IMR-90 (cell line): Measurements from ENCODE around the gene LRRC4C. TPM values are rescaled to one million over a fixed set of nuclear protein-coding genes. Genes with fewer than 3 reads are reported as not detected.

Experiments
- ATAC-seq: fragments of 200-7000 bp; cut with Tn5 transposase; 2 replicates; pipeline ENCODE4 v1.9.1; 2020; ENCODE audit warnings: low read depth, mild to moderate bottlenecking, moderate library complexity
- BruUV-seq: library from RNA; stranded (reverse); fragments of 400-500 nt; replicated peaks from 2 replicates; lab custom pipeline; 2021; lab: Mats Ljungman, UMichigan
- CTCF ChIA-PET: fragments of 300-600 bp; formaldehyde crosslinking; extraction: SDS; loops from one replicate; lab custom pipeline; 2021; ENCODE audit warnings: antibody characterized with exemption; lab: Yijun Ruan, JAX
- POLR2A ChIA-PET: fragments of 300-600 bp; sonication (Branson Sonifier 250); formaldehyde crosslinking; loops from one replicate; lab custom pipeline; 2022; ENCODE audit warnings: antibody characterized with exemption; ENCODE audit not compliant: unreplicated experiment; lab: Charles Lee
- DNase-seq: peaks from one replicate; pipeline ENCODE4 v3.0.0; 2013
- H2AFZ ChIP-seq: replicated peaks from 2 replicates; pipeline ENCODE3; 2013; ENCODE audit warnings: low read length, mild to moderate bottlenecking; ENCODE audit not compliant: poor library complexity
- H2AK5ac ChIP-seq: 2 replicates; pipeline ENCODE4 v1.6.1; 2013; ENCODE audit warnings: low read depth, low read length, inconsistent platforms
- H2AK9ac ChIP-seq: replicated peaks from 2 replicates; pipeline ENCODE3; 2013; ENCODE audit warnings: mild to moderate bottlenecking, low read depth, low read length, moderate library complexity; ENCODE audit not compliant: poor library complexity
- H2BK120ac ChIP-seq: 2 replicates; pipeline ENCODE4 v1.6.1; 2013; ENCODE audit warnings: low read depth, low read length, inconsistent platforms
- H2BK15ac ChIP-seq: 3 replicates; pipeline ENCODE4 v1.6.1; 2013; ENCODE audit warnings: low read depth, low read length, inconsistent platforms
- H2BK20ac ChIP-seq: 2 replicates; pipeline ENCODE4 v1.6.1; 2013; ENCODE audit warnings: low read depth, mild to moderate bottlenecking, inconsistent platforms, low read length, moderate library complexity
- H2BK5ac ChIP-seq: 2 replicates; pipeline ENCODE4 v1.6.1; 2013; ENCODE audit warnings: mild to moderate bottlenecking, low read depth, low read length, inconsistent platforms; ENCODE audit not compliant: poor library complexity, severe bottlenecking
- H3K14ac ChIP-seq: replicated peaks from 2 replicates; pipeline ENCODE4 v1.6.1; 2013; ENCODE audit warnings: low read depth, low read length, inconsistent platforms
- H3K18ac ChIP-seq: 2 replicates; pipeline ENCODE4 v1.6.1; 2013; ENCODE audit warnings: low read depth, low read length, control low read depth
- H3K23ac ChIP-seq: 2 replicates; pipeline ENCODE4 v1.6.1; 2013; ENCODE audit warnings: low read depth, low read length, inconsistent platforms
- H3K27ac ChIP-seq: 2 replicates; pipeline ENCODE4 v1.5.1; 2013; ENCODE audit warnings: mild to moderate bottlenecking, control low read depth, low read length; ENCODE audit not compliant: insufficient read depth
- H3K27me3 ChIP-seq: 2 replicates; pipeline ENCODE4 v1.6.1; 2013; ENCODE audit warnings: low read length; ENCODE audit not compliant: control insufficient read depth, insufficient read depth
- H3K36me3 ChIP-seq: 2 replicates; pipeline ENCODE4 v1.6.1; 2013; ENCODE audit warnings: low read length, mixed read lengths; ENCODE audit not compliant: control insufficient read depth, insufficient read depth
- H3K4ac ChIP-seq: 2 replicates; pipeline ENCODE4 v1.6.1; 2013; ENCODE audit warnings: low read depth, low read length, inconsistent platforms
- H3K4me1 ChIP-seq: 2 replicates; pipeline ENCODE4 v1.6.1; 2013; ENCODE audit warnings: low read length, mixed read lengths; ENCODE audit not compliant: control insufficient read depth, insufficient read depth
- H3K4me2 ChIP-seq: 2 replicates; pipeline ENCODE4 v1.6.1; 2013; ENCODE audit warnings: low read depth, mild to moderate bottlenecking, control low read depth, low read length, moderate library complexity
- H3K4me3 ChIP-seq: 2 replicates; pipeline ENCODE4 v1.5.1; 2013; ENCODE audit warnings: low read depth, mild to moderate bottlenecking, control low read depth, low read length, moderate library complexity; ENCODE audit not compliant: insufficient read depth
- H3K56ac ChIP-seq: 2 replicates; pipeline ENCODE4 v1.6.1; 2013; ENCODE audit warnings: low read length, inconsistent platforms; ENCODE audit not compliant: insufficient read depth; ENCODE audit errors: extremely low read depth
- H3K79me1 ChIP-seq, 2 experiments: 2 replicates each; pipeline ENCODE4 v1.6.1; 2013; ENCODE audit warnings: low read length in 2 of 2, inconsistent platforms in 1 of 2, low read depth in 1 of 2
- H3K9ac ChIP-seq: 2 replicates; pipeline ENCODE4 v1.6.1; 2013; ENCODE audit warnings: low read depth, low read length, control low read depth
- H3K9me1 ChIP-seq: 2 replicates; pipeline ENCODE4 v1.6.1; 2013; ENCODE audit warnings: low read length, inconsistent platforms; ENCODE audit not compliant: insufficient read depth
- H3K9me3 ChIP-seq: 2 replicates; pipeline ENCODE4 v1.6.1; 2013; ENCODE audit warnings: low read length; ENCODE audit not compliant: control insufficient read depth, insufficient read depth
- H4K20me1 ChIP-seq: 2 replicates; pipeline ENCODE4 v1.6.1; 2013; ENCODE audit warnings: low read length, inconsistent platforms; ENCODE audit not compliant: insufficient read depth
- H4K5ac ChIP-seq: 2 replicates; pipeline ENCODE4 v1.6.1; 2013; ENCODE audit warnings: mild to moderate bottlenecking, low read depth, low read length, control low read depth
- H4K8ac ChIP-seq, 2 experiments: 2 replicates each; pipeline ENCODE4 v1.6.1; 2013; ENCODE audit warnings: low read depth in 2 of 2, low read length in 2 of 2, control low read depth in 1 of 2, inconsistent platforms in 1 of 2
- H4K91ac ChIP-seq: 2 replicates; pipeline ENCODE4 v1.6.1; 2013; ENCODE audit warnings: low read depth, low read length, inconsistent platforms; ENCODE audit not compliant: insufficient read depth
- BHLHE40 ChIP-seq: fragments of 150-350 bp; IDR thresholded peaks from 2 replicates; pipeline ENCODE4 v1.6.1; 2016; ENCODE audit warnings: mild to moderate bottlenecking, low read depth, low read length
- CEBPB ChIP-seq: IDR thresholded peaks from 2 replicates; pipeline ENCODE4 v1.6.1; 2012; ENCODE audit warnings: low read depth, low read length, improper control_type of control experiment
- CHD1 ChIP-seq: IDR thresholded peaks from 2 replicates; pipeline ENCODE4 v1.6.1; 2012; ENCODE audit warnings: low read depth, low read length, improper control_type of control experiment
- CTCF ChIP-seq: conservative IDR thresholded peaks from 2 replicates; pipeline ENCODE4 v1.5.1; 2012; ENCODE audit warnings: mild to moderate bottlenecking, low read depth, low read length, improper control_type of control experiment
- ELK1 ChIP-seq: fragments of 150-350 bp; IDR thresholded peaks from 2 replicates; pipeline ENCODE4 v1.6.1; 2016; ENCODE audit warnings: low read depth, mild to moderate bottlenecking, low read length, moderate library complexity, borderline replicate concordance
- FOS ChIP-seq: fragments of 150-350 bp; IDR thresholded peaks from 2 replicates; pipeline ENCODE4 v1.6.1; 2016; ENCODE audit warnings: low read depth, low read length
- MAFK ChIP-seq: IDR thresholded peaks from 2 replicates; pipeline ENCODE4 v1.6.1; 2012; ENCODE audit warnings: low read depth, low read length, improper control_type of control experiment
- MAZ ChIP-seq: IDR thresholded peaks from 2 replicates; pipeline ENCODE4 v1.6.1; 2012; ENCODE audit warnings: low read depth, mild to moderate bottlenecking, low read length, improper control_type of control experiment, moderate library complexity, borderline replicate concordance
- MXI1 ChIP-seq: IDR thresholded peaks from 2 replicates; pipeline ENCODE4 v1.6.1; 2012; ENCODE audit warnings: low read depth, mild to moderate bottlenecking, low read length, moderate library complexity, borderline replicate concordance
- NFE2L2 ChIP-seq: fragments of 150-350 bp; IDR thresholded peaks from 2 replicates; pipeline ENCODE4 v1.6.1; 2016; ENCODE audit warnings: low read depth, mild to moderate bottlenecking, low read length
- POLR2A ChIP-seq: IDR thresholded peaks from 2 replicates; pipeline ENCODE4 v1.6.1; 2012; ENCODE audit warnings: mild to moderate bottlenecking, low read depth, low read length
- RAD21 ChIP-seq: IDR thresholded peaks from 2 replicates; pipeline ENCODE4 v1.6.1; 2012; ENCODE audit warnings: low read length, improper control_type of control experiment
- RCOR1 ChIP-seq: IDR thresholded peaks from 2 replicates; pipeline ENCODE4 v1.6.1; 2012; ENCODE audit warnings: mild to moderate bottlenecking, low read length, improper control_type of control experiment; ENCODE audit not compliant: insufficient replicate concordance
- RFX5 ChIP-seq: IDR thresholded peaks from 2 replicates; pipeline ENCODE4 v1.8.0; 2012; ENCODE audit warnings: low read depth, mild to moderate bottlenecking, low read length, moderate library complexity
- SMC3 ChIP-seq: fragments of 150-350 bp; IDR thresholded peaks from 2 replicates; pipeline ENCODE4 v1.6.1; 2016; ENCODE audit warnings: low read depth, mild to moderate bottlenecking, antibody characterized with exemption, low read length, moderate library complexity
- USF2 ChIP-seq: fragments of 150-350 bp; IDR thresholded peaks from 2 replicates; pipeline ENCODE4 v1.6.1; 2017; ENCODE audit warnings: mild to moderate bottlenecking, antibody characterized with exemption, low read length, low read depth
- WGBS, 2 experiments: methylation state at CpG; one replicate each; pipeline versions ENCODE4 v1.1.5 to v1.1.7; 2013; ENCODE audit warnings: missing lambda C conversion rate in 2 of 2; ENCODE audit not compliant: insufficient read length in 1 of 2; ENCODE audit errors: extremely low coverage in 2 of 2; 5-methylcytosine and 5-hydroxymethylcytosine counted together
- dilution Hi-C: fragments of 300-500 bp; cut with HindIII; formaldehyde crosslinking; loops from one replicate; pipeline ENCODE4 v1.14.3; 2018; ENCODE audit warnings: low sequenced_read_pairs; ENCODE audit not compliant: unreplicated experiment
- in situ Hi-C: fragments of 300-500 bp; cut with MboI; formaldehyde crosslinking; loops from 3 replicates; pipeline ENCODE4 v1.14.3; 2019; ENCODE audit warnings: low sequenced_read_pairs, inconsistent platforms, mixed read lengths
- intact Hi-C: fragments of 100-400 bp; cut with micrococcal nuclease; formaldehyde crosslinking; loops from 2 replicates; pipeline ENCODE4 v1.10.0; 2022
- polyA plus RNA-seq, 3 experiments: library from polyadenylated mRNA; depleted of rRNA; stranded (reverse); fragments of >200 nt; gene quantifications; 2 replicates each; pipeline ENCODE4 v1.2.3, GENCODE V29; 2012; ENCODE audit warnings: low replicate concordance in 1 of 3
- total RNA-seq: library from RNA; depleted of rRNA; stranded (reverse); fragments of >200 nt; gene quantifications from 2 replicates; pipeline ENCODE4 v1.2.3, GENCODE V29; 2012

Gene LRRC4C
- total and polyA plus RNA-seq, 2 of the 4 experiments (the other 2 are of a cell fraction): under 0.01 to 0.03 TPM

- Histone ChIP-seq H3K36me3 (no peaks in the 10 kb centered on the region), H3K79me1 (no peaks in the 10 kb centered on the region), H4K8ac (no peak overlapping the region), H3K4me3 (no peak overlapping the region), H3K23ac (no peak overlapping the region), H3K18ac (no peak overlapping the region), H2BK20ac (no peak overlapping the region), H3K4me1 (no peaks in the 10 kb centered on the region), H3K9me1 (no peaks in the 10 kb centered on the region), H3K9ac (no peak overlapping the region), H3K14ac (no peak overlapping the region), H2BK15ac (no peak overlapping the region), H2BK120ac (no peak overlapping the region), H3K27ac (no peak overlapping the region), H2AK9ac (no peak overlapping the region), H4K5ac (no peak overlapping the region), H3K27me3 (no peaks in the 10 kb centered on the region), H3K4ac (no peak overlapping the region), H3K9me3 (0 out of 2 replicates have a peak, but pooled peaks cover 4% of the 10 kb centered on the region), H4K20me1 (no peaks in the 10 kb centered on the region), H2AFZ (no peak overlapping the region), H4K91ac (no peak overlapping the region), H2AK5ac (no peak overlapping the region), H3K4me2 (no peak overlapping the region), H2BK5ac (no peak overlapping the region), H3K56ac (no peak overlapping the region)
- no peak for TF ChIP-seq CTCF
- TF ChIP-seq MXI1: no peak
- no peak for TF ChIP-seq MAFK
- no peak for TF ChIP-seq RCOR1
- TF ChIP-seq CHD1: no peak
- TF ChIP-seq BHLHE40: no peak
- no peak for TF ChIP-seq CEBPB
- no peak for TF ChIP-seq POLR2A
- TF ChIP-seq FOS: no peak
- TF ChIP-seq SMC3: no peak
- no peak for TF ChIP-seq MAZ
- no peak for TF ChIP-seq RFX5
- no peak for TF ChIP-seq NFE2L2
- no peak for TF ChIP-seq ELK1
- TF ChIP-seq RAD21: no peak
- no peak for TF ChIP-seq USF2
- no peak for ATAC-seq
- in situ Hi-C loops (no loop called here), intact Hi-C loops (loop anchor here (10.0 kb wide), 1 partner anchor 1652 kb away; no protein-coding TSS in a partner anchor), dilution Hi-C loops (no loop called here)
- WGBS, 2 experiments: no CpG with 5 or more reads among the region's 2 CpGs
- POLR2A ChIA-PET: no interaction called here
- no TSS peak for BruUV-seq
- CTCF ChIA-PET: no interaction called here
- DNase-seq: no peak
Measured at GRCh38 chr11:41113160-41113559, 346.3 kb downstream of the LRRC4C start.
